Putamen (tissue), 1 donor: Measurements from ENCODE around the gene KRT7.

Experiments
- DNase-seq: peaks from one replicate; pipeline ENCODE4 v3.0.0-alpha.2; 2016; ENCODE audit warnings: low spot score

The KRT7 gene

DNA sequence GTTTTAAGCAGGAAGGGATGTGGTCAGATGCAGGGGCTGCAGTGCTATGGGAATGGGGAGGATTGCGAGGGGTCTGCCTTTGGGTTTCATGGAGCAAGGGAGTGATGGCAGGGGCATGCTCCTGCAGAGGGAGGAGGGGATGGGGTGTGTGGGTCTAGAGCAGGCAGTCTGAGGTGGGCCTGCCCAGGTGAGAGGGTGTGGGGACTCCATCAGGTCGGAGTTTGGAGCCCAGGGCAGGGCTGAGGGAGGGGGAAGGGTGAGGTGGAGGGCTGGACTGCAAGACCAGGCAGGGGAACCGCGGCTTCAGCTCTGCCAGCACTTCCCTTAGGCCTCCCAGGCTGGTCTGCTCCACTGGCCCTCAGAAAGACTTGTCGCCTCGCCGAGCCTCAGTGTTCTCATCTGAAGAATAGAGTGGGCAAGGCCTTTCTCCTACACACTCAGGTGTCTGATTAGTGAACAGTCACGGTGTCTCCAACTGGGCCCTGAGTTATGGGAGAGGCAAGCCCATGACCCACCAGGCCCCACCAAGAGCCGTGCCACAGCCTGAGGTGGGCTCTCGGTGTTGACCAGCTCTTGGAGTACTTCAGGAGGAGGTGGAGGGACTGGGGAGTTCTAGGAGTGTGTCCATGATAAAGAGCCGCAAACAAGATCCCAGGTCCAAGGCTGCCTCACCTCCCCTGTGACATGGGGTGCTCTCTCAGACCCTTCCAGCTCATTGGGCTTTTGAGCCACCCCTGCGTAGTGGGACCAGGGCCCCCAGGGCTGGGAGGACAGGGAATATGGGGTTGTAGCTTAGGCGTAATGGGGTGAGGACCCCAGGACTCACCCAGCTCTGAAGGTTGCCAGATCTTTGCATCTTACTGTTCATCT, 21.1 kb upstream of the KRT7 start:
- no peak for DNase-seq

DNA sequence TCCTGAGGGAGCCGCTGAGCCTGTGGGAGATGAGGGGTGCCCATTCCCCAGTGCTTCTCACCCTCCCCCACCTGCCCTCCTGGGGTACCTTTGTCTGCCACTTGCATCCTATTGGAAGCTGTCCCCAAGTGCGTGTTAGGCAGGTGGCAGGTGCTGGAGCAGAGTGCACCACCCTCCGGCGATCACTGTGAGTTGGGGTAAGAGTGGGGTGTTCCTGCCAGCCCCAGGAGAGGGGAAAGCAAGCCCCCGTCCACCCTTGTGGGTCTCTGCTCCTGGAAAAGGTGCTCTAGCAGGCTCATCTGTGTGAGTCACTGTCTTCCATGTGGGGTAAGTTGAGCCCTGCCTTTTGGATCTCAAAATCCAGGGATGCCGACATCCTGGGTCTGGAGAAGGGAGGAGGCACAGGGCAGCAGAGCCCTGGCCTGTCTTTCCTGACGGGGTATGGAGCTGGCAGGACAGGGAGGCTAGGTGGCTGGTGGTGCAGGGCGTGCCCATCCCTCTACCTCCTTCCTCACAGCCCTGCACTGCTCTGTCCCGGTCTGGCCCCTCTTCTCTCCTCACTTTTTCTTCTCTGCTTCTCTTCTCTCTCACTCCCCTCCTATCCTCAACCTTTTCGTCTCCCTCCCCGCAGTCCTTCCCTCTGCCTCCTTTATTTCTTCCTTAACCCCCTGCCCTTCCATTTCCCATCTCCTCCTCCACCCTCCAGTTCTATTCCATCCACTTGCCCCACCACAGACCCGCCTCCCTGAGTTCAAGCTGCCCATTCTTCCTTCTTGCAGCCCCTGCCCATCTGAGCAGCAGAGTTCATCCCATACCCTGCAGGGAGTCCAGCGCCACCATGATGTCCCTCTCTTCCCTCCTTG, 20.1 kb upstream of the KRT7 start:
- no peak for DNase-seq

DNA sequence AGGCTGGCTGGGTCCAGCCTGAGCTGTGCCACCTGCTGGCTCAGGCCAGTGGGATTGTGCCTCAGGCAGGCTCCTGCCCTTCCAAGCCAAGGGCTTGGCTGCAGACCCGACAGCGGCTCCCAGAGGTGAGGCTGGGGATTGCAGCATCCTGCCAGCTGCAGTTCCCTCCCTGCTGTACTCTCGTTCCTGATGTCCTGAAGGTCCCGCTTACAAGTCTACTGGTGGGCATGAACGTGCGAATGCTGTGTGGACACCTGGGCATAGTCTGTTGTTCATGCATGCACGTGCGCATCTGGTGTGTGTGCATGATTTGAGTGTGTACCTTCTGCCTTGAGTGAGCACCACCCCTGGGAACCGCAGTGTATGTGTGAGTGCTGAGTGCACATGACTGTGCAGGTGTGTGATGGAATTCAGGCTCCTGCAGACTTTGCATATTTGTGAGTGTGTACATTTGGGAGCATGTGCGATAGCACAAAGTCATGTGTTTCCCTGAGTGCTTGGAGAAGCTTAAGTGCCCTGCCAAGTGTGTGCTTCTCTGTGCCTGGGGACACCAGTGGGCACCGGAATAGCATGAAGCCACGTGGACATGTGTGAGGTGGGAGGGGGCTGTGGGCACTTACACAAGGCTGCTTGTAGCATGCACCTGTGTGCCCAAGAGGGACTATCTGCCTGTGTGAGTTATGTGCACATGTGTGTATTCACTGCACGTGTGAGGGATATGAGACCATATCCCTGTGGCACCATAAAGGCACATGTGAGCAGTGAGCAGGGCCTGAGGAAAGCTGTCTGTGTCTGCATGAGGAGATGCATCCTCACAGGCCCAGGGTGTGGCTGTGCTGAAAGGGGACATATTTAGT, 19.3 kb upstream of the KRT7 start:
- peak; percentile 29 for DNase-seq

DNA sequence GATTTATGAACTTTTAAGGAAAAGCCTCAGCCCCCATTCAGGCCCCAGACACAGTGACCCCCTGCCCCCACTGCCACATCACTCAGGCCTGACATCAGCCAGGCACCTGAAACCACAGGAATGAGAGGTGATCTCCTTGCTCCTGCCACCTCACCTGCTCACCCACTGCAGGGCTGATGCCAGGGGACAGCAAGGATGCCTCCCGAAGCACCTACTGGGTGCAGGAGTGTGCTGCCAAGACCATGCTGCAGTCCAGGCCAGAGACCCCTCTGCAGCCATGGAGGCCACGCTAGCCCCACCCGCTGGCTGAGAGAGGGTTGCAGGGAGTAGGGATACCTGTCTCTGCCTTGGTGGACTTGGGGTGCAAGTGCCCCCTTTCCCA, 18.6 kb upstream of the KRT7 start:
- DNase-seq = no peak

DNA sequence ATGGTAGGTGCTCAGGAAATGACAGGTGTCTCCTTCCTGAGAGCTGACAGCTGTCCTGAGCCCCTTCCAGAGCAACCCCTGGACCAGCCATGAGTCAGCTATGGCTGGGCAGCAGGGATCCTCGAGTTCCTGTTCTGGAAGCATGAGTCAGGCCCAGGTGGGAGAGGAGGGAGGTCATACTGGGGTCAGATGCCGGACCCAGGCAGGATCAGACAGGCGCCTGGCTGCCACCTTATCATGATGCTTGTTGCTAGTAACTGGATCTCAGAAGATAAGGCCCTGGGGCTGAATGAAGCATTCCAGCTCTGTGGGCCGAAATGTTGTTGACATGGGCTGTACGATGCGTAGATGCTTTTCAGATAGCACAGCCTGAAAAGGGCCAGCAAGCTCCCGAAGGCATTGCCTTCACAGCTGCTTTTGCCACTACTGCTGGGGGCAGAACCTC, 17.4 kb upstream of the KRT7 start:
- DNase-seq = no peak

DNA sequence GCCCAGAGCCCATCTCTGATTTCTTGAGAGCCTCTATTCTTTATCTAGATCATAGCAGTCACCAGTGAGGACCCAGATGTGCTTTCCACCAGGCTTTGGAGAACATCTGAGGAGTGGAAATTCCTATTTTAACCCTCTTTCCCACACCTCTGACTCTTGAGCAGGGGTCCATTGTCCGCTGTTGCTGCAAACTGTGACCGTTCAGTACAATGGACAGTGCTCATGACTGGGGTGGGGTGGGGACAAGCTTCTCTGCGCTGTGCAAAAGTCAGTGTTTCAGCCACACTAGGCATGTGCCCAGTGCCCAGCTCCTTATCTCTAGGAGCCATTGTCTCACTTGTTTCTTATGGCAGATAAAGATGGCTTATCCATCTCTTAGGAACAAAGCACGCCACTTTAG, 16.9 kb upstream of the KRT7 start:
- DNase-seq = no peak

DNA sequence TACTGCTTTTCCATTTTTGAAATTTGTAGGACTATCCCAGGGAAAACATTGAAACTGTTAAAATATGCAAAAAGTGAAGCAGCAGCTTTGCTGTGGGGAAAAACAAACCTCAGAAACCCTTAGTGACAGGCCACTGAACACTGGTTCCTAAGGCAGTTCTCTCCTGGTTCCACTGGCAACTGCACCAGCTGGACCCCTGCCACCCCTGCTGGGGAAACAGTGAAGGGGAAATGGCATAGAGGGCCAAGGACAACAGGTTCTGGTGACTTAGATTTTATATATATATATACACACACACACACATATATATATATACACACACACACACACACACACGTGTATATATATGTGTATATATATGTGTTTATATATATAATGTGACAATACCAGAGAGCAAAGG, 16.2 kb upstream of the KRT7 start:
- no peak for DNase-seq

DNA sequence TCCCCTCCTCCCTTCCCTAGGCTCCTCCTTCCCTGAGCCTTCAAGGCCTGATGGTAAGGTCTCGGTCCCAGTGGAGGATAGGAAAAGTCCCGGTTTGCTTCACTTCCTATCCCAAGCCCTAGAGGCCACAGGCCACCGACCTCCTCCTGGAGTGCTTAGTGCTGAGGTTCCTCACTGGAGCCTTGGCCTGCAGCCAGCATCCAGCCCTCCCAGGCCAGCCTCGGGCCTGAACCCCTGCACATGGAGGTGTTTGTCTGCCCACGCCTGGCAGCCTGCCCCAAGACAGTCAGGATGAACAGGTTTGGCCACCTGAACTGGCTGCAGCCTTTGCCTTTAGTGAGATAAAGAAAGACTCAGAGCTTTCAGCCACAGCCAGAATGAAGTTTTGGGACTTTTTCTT, 15.8 kb upstream of the KRT7 start:
- no peak for DNase-seq

DNA sequence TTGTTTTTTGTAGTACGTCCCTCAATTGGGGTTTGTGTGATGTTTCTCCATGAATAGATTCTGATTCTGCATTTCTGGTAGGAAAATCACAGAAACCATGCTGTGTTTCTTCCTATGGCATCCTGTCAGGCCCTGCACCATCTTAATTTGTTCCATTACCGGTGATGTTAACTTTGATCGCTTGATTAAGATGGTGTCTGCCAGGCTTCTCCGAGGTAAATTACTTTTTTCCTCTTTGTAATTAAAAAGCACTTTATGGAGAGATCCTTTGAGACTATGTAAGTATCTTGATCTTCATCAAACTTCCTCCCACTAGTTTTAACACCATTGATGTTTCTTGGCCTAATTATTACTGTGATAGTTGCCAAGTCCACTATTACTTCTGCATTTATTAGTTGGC, 15.0 kb upstream of the KRT7 start:
- no peak for DNase-seq

DNA sequence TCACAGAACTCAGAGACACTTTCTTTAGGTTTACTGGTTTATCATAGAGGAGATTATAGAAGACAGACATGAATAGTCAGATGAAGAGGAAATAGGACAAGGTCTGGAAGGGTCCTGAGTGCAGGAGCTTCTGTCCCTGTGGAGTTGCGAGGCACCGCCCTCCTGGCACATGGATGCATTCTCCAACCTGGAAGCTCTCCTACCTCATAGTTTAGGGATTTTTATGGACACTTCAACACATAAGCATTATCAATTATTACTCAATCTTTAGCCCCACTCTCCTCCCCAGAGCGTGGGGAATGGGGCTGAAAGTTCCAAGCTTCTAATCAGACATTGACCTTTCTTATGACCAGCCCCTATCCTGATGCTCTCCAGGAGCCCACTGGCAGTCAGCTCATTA, 12.6 kb upstream of the KRT7 start:
- no peak for DNase-seq

DNA sequence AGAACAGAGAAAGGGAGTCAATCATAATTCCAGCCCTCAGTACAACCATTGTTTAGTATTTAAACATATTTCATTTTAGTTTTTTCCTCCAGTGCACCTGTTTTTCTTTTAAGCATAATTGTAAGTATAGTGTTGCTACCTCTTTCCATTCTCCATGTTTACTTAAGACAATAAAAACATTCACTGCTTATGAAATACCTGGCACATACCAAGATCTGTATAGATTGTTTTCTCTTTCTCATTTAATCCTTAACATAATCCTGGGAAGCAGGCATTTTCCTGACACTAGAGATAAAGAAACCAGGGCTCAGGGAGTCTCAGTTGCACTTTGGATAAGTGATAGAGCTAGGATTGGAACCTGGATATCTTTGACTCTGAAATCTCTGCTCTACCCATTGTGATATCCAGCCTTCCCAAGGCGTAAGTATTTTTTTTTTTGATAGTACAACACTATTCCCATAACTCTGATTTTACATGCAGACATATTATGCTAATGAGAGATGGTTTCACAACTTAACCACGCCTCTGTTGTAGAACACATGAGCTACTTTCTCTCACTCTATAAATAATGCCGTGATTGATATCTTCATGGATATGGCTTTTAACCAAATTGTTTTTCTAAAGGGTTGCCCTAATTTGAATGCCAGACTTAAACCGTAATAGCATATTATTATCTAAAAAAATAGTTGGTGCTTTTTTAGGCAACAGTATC, 11.8 kb upstream of the KRT7 start:
- no peak for DNase-seq

DNA sequence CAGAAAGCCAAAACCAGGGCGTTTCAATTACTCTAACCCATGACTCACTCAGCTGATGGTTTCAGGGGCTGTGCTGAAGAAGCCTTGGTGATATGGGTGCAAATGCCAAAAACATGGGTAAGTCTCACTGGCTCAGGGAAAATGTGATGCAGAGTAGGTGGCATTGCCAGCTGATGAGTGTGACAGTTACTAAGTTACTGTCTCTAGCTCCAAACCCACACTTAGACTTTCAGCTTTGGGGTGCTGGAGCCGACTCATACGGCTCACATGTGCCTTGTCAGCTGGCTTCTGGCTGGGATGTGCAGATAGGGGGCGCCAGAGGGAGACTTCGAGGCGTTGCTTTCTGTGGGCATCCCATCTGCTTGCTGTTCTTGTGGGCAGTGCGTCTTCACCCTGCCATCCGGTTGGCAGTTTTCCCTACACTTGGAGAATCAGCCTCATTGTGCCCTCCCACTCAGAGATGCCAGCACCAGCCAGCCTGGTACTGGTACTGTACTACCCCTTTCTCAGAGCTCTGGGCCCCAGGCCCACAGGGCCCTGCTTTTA, 11.1 kb upstream of the KRT7 start:
- DNase-seq = peak; percentile 78

DNA sequence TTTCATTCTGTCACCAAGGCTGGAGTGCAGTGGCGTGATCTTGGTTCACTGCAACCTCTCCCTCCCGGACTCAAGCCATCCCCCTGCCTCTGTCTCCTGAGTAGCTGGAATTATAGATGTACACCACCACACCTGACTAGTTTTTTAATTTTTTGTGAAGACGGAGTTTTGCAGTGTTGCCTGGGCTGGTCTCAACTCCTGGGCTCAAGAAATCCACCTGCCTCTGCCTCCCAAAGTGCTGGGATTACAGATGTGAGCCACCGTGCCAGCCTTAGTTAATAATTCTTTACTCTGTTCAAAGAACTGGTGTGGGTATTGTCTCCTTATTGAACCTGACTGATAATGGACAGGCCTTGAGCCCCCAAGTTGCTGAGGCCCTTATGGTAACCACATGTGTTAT, 10.4 kb upstream of the KRT7 start:
- DNase-seq = no peak

DNA sequence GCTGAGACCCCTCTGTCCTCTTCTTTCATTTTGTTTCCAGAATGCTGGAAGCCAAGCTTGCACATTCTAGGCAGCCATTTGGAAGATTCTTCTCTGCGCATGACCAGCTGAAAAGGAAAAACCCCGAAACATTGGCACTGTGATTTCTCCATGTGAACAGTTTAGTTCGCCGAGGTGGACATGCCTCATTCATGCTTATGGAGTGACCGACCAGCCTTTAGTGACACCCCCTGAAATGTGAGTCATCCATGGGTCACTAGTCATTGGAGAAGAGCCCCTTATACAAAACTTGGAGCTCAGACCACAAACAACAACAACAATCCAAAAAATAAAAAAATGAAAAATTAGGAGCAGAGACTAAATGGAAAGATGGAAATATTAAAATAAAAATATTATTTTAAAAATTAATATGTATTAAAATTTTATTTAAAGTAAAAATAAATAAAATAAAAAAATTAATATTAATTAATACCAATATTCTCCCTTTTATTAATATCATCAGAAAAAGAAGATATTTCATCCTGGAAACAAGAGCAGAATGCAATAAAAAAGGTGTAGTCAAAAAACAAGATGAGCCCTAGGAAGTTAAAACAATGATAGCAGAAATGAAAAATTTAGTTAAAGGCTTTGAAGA, 9.5 kb upstream of the KRT7 start:
- no peak for DNase-seq

DNA sequence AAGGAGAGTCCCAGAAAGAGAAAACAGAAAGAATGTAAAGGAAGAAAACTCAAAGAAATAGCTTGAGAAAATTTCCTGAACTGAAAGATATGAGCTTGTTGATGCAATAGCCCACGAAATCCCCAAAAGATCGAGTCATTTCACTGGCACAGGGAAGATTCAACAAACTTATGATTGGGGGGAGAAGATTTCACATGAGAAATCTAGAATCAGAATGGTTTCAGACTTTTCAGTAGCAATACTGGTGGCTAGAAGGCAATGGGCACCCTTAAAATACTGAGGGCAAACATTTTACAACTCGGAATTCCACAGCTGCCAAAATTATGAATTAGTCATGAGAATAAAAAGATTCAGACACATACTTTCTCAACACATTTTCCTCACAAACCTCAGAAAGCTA, 8.9 kb upstream of the KRT7 start:
- DNase-seq = no peak

DNA sequence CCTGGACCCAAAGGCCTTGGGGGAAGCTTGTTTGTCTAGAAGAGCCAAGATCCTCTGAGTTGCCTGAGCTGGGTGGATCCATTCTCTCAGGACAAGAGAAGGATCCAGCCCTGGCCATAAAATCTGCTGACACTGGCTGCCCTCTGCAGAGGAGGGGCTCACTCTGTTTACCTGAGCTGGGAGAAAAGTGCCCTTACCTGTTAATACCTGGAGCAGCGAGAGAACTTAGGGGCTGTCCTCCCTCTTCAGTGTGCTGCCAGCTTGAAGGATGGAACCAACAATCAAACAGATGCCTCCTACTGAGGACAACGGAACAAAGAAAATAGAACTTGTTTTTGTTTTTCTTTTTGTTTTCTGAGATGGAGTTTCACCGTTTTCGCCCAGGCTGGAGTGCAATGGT, 7.3 kb upstream of the KRT7 start:
- DNase-seq = no peak

DNA sequence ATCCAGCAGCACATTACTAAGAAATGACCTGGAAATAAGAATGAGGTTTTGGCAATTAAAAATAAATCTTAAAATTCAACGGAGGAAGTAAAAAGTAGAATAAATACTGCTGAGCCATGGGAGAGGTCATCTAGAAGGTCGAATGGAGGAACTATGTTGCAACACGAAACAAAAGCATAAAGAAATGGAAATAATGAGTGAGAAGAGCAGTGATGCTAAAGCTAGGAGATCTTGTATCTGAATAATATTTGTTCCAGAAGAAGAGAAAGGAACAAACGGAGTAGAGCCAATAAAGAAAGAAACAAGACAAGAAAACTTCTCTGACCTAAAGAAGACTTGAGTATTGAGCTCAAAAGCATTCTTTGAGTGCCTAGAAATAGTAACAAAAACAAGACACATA, 6.6 kb upstream of the KRT7 start:
- DNase-seq = no peak

DNA sequence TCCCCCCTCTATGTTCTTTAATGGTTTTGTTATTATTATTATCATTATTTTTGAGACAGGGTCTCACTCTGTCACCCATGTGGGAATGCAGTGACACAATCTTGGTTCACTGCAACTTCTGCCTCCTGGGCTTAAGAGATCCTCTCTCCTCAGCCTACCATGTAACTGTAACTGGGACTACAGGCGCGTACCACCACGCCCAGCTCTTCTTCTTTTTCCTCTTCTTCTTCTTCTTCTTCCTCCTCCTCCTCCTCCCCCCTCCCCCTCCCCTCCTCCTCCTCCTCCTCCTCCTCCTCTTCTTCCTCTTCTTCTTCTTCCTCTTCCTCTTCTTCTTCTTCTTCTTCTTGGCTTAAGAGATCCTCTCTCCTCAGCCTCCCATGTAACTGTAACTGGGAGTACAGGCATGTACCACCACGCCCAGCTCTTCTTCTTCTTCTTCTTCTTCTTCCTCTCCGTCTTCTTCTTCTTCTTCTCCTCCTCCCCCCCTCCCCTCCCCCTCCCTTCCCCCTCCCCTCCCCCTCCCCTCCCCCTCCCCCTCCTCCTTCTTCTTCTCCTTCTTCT, 5.4 kb upstream of the KRT7 start:
- DNase-seq = no peak

DNA sequence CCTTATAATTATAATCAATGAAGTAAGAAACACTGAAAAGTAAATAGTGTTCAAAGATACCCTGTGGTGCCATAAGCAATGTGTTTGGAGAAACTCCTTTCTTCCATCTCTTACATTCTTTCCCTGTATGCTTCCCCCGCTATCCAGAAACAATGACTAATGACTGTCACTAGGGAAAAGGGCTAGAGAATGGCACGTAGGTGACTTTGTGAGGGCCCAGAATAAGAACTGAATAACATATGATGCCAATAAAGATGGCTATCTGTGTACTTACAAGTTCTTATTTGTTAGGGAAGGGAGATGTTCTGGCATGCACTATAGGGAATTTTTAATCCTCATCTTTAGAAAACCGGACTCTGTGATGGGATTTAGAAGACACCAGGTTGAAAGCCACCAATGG, 4.7 kb upstream of the KRT7 start:
- no peak for DNase-seq

DNA sequence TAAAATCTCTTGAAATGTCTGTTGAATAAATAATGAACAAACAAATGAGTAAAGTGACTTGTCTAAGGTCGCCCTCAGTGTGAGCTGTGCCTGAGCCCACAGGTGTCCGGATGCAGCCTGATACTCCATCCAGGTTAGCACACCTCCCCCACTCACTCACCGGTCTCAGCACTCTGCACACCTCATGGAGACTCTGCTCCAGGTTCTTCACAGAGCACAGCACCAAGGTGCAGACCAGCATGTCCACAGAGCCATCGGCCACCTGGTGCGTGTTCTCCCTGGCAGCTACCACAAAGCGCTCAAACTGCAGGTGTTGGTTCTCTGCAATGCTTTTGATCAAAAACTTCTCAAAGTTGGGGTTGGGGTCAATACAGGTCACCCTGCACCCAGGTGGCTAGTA, 4.1 kb upstream of the KRT7 start:
- no peak for DNase-seq
